HCT116 (cell line): Measurements from ENCODE around the gene DAO. TPM values are rescaled to one million over a fixed set of nuclear protein-coding genes. Genes with fewer than 3 reads are reported as not detected.

ENCODE experiments used
- ATAC-seq: fragments of 200-7000 bp; cut with Tn5 transposase; 2 replicates; pipeline ENCODE4 v1.9.1; 2020; ENCODE audit warnings: mild to moderate bottlenecking, moderate library complexity
- BruUV-seq: library from RNA; stranded (reverse); fragments of 400-500 nt; replicated peaks from 2 replicates; lab custom pipeline; 2021; lab: Mats Ljungman, UMichigan
- CTCF ChIA-PET: fragments of 300-600 bp; sonication (Branson Sonifier 250); formaldehyde crosslinking; loops from one replicate; lab custom pipeline; 2021; ENCODE audit warnings: antibody characterized with exemption; lab: Charles Lee
- POLR2A ChIA-PET: fragments of 300-600, 350-600 bp; sonication (Branson Sonifier 250); formaldehyde crosslinking; loops from one replicate; lab custom pipeline; 2021; ENCODE audit warnings: antibody characterized with exemption; lab: Charles Lee
- RAD21 ChIA-PET, 2 experiments: fragments of 300-600 bp; sonication (Branson Sonifier 250); formaldehyde crosslinking; loops; one replicate each; lab custom pipeline; 2023; ENCODE audit warnings: low total read pairs in 2 of 2; ENCODE audit not compliant: uncharacterized antibody in 2 of 2, unreplicated experiment in 2 of 2, low non-redundant PET in 1 of 2; lab: Charles Lee
- DNase-seq: peaks from one replicate; pipeline ENCODE4 v3.0.0-alpha.2; 2010; ENCODE audit warnings: low read depth, low spot score
- H2AFZ ChIP-seq: fragments of 200-600 bp; shearing (Covaris generic), sonication (generic); 2 replicates; pipeline ENCODE4 v1.6.1; 2017; ENCODE audit warnings: low read depth, mixed run types, mixed read lengths, antibody characterized with exemption, low read length; ENCODE audit not compliant: poor library complexity, severe bottlenecking
- H3K27ac ChIP-seq: 2 replicates; pipeline ENCODE4 v1.5.1; 2012; ENCODE audit warnings: low read depth, low read length
- H3K27me3 ChIP-seq: fragments of 200-600 bp; sonication (generic); 2 replicates; pipeline ENCODE4 v1.6.1; 2016; ENCODE audit warnings: mixed run types, low read length, mixed read lengths; ENCODE audit not compliant: insufficient read depth
- H3K36me3 ChIP-seq, 2 experiments: fragments of 200-500 bp in 1 of 2; fragments of 200-600 bp in 1 of 2; sonication (Bioruptor generic) in 1 of 2; sonication (generic) in 1 of 2; 2 replicates each; pipeline versions ENCODE4 v1.5.1 to v1.6.1; 2014 to 2016; ENCODE audit warnings: low read length in 2 of 2, inconsistent platforms in 1 of 2, mixed read lengths in 1 of 2, mixed run types in 1 of 2; ENCODE audit not compliant: insufficient read depth in 2 of 2, control insufficient read depth in 1 of 2
- H3K4me1 ChIP-seq, 2 experiments: fragments of 200-600 bp in 1 of 2; sonication (generic) in 1 of 2; 2 replicates each; pipeline versions ENCODE4 v1.5.1 to v1.6.1; 2012 to 2017; ENCODE audit warnings: low read length in 2 of 2, inconsistent platforms in 1 of 2, mild to moderate bottlenecking in 1 of 2, mixed read lengths in 1 of 2, mixed run types in 1 of 2, moderate library complexity in 1 of 2; ENCODE audit not compliant: insufficient read depth in 2 of 2, control insufficient read depth in 1 of 2
- H3K4me2 ChIP-seq: fragments of 200-600 bp; sonication (generic); 2 replicates; pipeline ENCODE4 v1.6.1; 2017; ENCODE audit warnings: mixed run types, low read length, mixed read lengths
- H3K4me3 ChIP-seq, 2 experiments: fragments of 200-600 bp in 1 of 2; sonication (generic) in 1 of 2; replicated peaks in 1 of 2; 2 replicates each; pipeline ENCODE4 v1.5.1; 2011 to 2016; ENCODE audit warnings: low read length in 2 of 2, control low read depth in 1 of 2, low read depth in 1 of 2, mild to moderate bottlenecking in 1 of 2, mixed read lengths in 1 of 2, mixed run types in 1 of 2
- H3K79me2 ChIP-seq: fragments of 200-600 bp; sonication (generic); 2 replicates; pipeline ENCODE4 v1.6.1; 2017; ENCODE audit warnings: mild to moderate bottlenecking, mixed run types, low read length, moderate library complexity, mixed read lengths; ENCODE audit not compliant: insufficient read depth
- H3K9ac ChIP-seq: fragments of 200-600 bp; sonication (generic); 2 replicates; pipeline ENCODE4 v1.6.1; 2016; ENCODE audit warnings: low read length, mixed read lengths
- H3K9me2 ChIP-seq: fragments of 200-600 bp; sonication (generic), shearing (Covaris generic); 2 replicates; pipeline ENCODE4 v1.6.1; 2017; ENCODE audit warnings: mixed run types, mild to moderate bottlenecking, moderate library complexity; ENCODE audit not compliant: insufficient read depth
- H3K9me3 ChIP-seq, 2 experiments: fragments of 200-500 bp in 1 of 2; fragments of 200-600 bp in 1 of 2; sonication (Bioruptor generic) in 1 of 2; sonication (generic) in 1 of 2; 2 replicates each; pipeline ENCODE4 v1.6.1; 2014 to 2017; ENCODE audit warnings: low read length in 2 of 2, mixed read lengths in 2 of 2, inconsistent platforms in 1 of 2, low read depth in 1 of 2, mild to moderate bottlenecking in 1 of 2, mixed run types in 1 of 2, moderate library complexity in 1 of 2; ENCODE audit not compliant: control insufficient read depth in 1 of 2, insufficient read depth in 1 of 2
- H4K20me1 ChIP-seq: fragments of 200-600 bp; sonication (generic), shearing (Covaris generic); 2 replicates; pipeline ENCODE4 v1.6.1; 2017; ENCODE audit warnings: mixed run types, mild to moderate bottlenecking, moderate library complexity; ENCODE audit not compliant: insufficient read depth
- CBX3 ChIP-seq: IDR thresholded peaks from 2 replicates; pipeline ENCODE4 v1.6.1; 2012; ENCODE audit warnings: low read depth
- CEBPB ChIP-seq: IDR thresholded peaks from 2 replicates; pipeline ENCODE4 v1.6.1; 2012; ENCODE audit warnings: low read depth
- EGR1 ChIP-seq: IDR thresholded peaks from 2 replicates; pipeline ENCODE4 v1.6.1; 2012; ENCODE audit warnings: low read depth
- ELF1 ChIP-seq: IDR thresholded peaks from 2 replicates; pipeline ENCODE4 v1.6.1; 2012; ENCODE audit warnings: low read depth, borderline replicate concordance
- EZH2 ChIP-seq: fragments of 200-600 bp; sonication (generic); IDR thresholded peaks from 2 replicates; pipeline ENCODE4 v1.6.1; 2017; ENCODE audit warnings: antibody characterized with exemption, mixed run types
- EZH2phosphoT487 ChIP-seq: fragments of 200-600 bp; IDR thresholded peaks from 2 replicates; pipeline ENCODE4 v1.6.1; 2018; ENCODE audit warnings: antibody characterized with exemption, borderline replicate concordance
- FOSL1 ChIP-seq: IDR thresholded peaks from 2 replicates; pipeline ENCODE4 v1.6.1; 2012; ENCODE audit warnings: low read depth
- JUND ChIP-seq: IDR thresholded peaks from 2 replicates; pipeline ENCODE4 v1.6.1; 2012
- POLR2A ChIP-seq: IDR thresholded peaks from 2 replicates; pipeline ENCODE4 v1.7.0; 2011; ENCODE audit warnings: borderline replicate concordance; ENCODE audit not compliant: insufficient read depth, insufficient read length; ENCODE audit errors: extremely low read depth
- POLR2AphosphoS5 ChIP-seq: IDR thresholded peaks from 2 replicates; pipeline ENCODE4 v1.6.1; 2011; ENCODE audit warnings: mild to moderate bottlenecking, low read depth, low read length, moderate library complexity
- SP1 ChIP-seq: IDR thresholded peaks from 2 replicates; pipeline ENCODE4 v1.6.1; 2012; ENCODE audit warnings: low read depth
- SRF ChIP-seq: IDR thresholded peaks from 2 replicates; pipeline ENCODE4 v1.6.1; 2012; ENCODE audit warnings: low read depth
- TCF7L2 ChIP-seq: IDR thresholded peaks from 2 replicates; pipeline ENCODE4 v1.7.0; 2011; ENCODE audit warnings: borderline replicate concordance, inconsistent platforms; ENCODE audit not compliant: insufficient read depth, insufficient read length; ENCODE audit errors: extremely low read depth
- YY1 ChIP-seq: IDR thresholded peaks from 2 replicates; pipeline ENCODE4 v1.6.1; 2011; ENCODE audit warnings: low read length, low read depth, moderate library complexity, mild to moderate bottlenecking; ENCODE audit not compliant: insufficient replicate concordance; ENCODE audit errors: extremely low read depth
- ZFX ChIP-seq: fragments of 450-650 bp; IDR thresholded peaks from 2 replicates; pipeline ENCODE4 v1.6.1; 2017
- ZNF274 ChIP-seq: fragments of 200-500 bp; sonication (Bioruptor generic); IDR thresholded peaks from 2 replicates; pipeline ENCODE4 v1.6.1; 2014; ENCODE audit warnings: mild to moderate bottlenecking, low read depth, low read length, inconsistent platforms
- intact Hi-C: fragments of 100-400 bp; cut with micrococcal nuclease; formaldehyde crosslinking; loops from 2 replicates; pipeline ENCODE4 v1.10.0; 2022
- total RNA-seq: library from RNA; stranded (reverse); gene quantifications from one replicate; pipeline ENCODE4 v1.2.1, GENCODE V29; 2021; ENCODE audit not compliant: unreplicated experiment
- TF ChIP-seq, protein P1 (sequence below): IDR thresholded peaks from 2 replicates; pipeline ENCODE4 v1.6.1; 2011; ENCODE audit warnings: mild to moderate bottlenecking, low read length, moderate library complexity; ENCODE audit not compliant: insufficient replicate concordance; ENCODE audit errors: extremely low read depth
- TF ChIP-seq, protein P2 (sequence below): IDR thresholded peaks from 2 replicates; pipeline ENCODE4 v1.6.1; 2012; ENCODE audit warnings: low read depth
- TF ChIP-seq, protein P3 (sequence below): IDR thresholded peaks from 2 replicates; pipeline ENCODE4 v1.6.1; 2012
- TF ChIP-seq, protein P4 (sequence below): IDR thresholded peaks from 2 replicates; pipeline ENCODE4 v1.6.1; 2012

DAO gene
- total RNA-seq, 1 experiment from 2014 or later: not detected

DNA sequence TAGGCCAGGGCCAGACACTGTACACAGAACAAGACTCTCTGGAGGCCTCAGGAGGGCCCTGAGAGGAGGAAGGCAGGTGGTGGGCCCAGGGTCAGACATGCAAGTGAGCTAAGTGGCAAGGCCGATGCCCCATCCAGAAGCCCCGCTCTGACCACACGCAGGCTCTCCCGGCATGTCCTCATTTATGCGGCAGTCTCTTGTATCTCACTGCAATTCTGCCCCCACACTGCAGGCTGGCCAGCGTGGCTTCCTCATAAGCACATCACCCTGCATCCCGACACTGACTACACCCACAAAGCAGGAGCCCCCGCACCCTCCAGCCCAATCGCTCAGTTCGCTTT is 40.0 kb upstream of the DAO start (continued):
- no peak for TF ChIP-seq YY1

DNA sequence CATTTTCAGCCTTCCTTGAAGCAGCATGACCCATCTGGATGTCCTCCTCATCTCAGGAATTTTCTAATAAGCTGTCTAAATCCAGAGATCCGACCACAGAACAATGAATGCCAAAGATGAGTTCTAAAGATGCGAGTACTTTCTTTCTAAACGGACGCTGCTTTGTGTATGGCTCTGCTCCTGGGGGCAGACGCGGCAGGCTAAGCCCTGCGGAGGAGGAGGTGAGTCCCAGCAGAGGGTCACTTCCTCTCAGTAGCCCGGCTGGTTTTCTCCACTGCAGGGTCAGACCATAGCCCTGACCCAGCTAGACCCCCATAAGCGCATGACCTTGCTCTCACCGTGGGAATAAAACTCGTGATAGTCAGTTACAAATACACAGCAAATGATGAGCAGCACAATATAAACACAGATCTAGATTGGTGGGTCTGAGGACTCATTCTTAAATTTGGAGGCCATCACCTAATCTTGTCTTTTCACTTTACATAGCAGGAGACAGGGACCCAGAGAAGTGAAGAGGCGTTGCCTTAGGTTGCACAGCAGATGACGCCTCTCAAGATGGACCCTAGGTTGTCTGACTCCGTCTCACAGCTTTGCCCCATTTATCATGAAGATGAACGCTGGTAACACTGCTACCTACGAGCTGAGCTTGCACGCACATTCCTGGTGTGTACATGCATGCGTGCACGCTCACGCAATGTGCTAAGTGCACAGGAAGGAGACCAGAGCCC is 39.1 kb upstream of the DAO start:
- ChIA-PET CTCF (no interaction called here), RAD21 (no interaction called here), POLR2A (no interaction called here)
- peaks cover 86% of the 10 kb centered on the region for H3K79me2 ChIP-seq
- no peaks in the 10 kb centered on the region for H3K27me3 ChIP-seq
- H3K9me2 ChIP-seq: no peaks in the 10 kb centered on the region
- peak overlapping the region; percentile 42 for H3K9ac ChIP-seq
- H3K4me1 ChIP-seq: peaks cover 56 to 85% of the 10 kb centered on the region in 2 experiments
- no peak for DNase-seq
- peak overlapping the region; percentile 82; the same call in 1 of the 2 replicates for H3K4me2 ChIP-seq
- BruUV-seq: no TSS peak
- no peak overlapping the region for H2AFZ ChIP-seq
- H3K9me3 ChIP-seq: no peaks in the 10 kb centered on the region
- H3K27ac ChIP-seq: peak overlapping the region; percentile 99
- no peaks in the 10 kb centered on the region for H4K20me1 ChIP-seq
- peaks cover 0 to 51% of the 10 kb centered on the region in 2 experiments; a peak in 2 of 4 replicates for H3K36me3 ChIP-seq
- H3K4me3 ChIP-seq: no peak overlapping the region
- TF ChIP-seq, protein P1, sequence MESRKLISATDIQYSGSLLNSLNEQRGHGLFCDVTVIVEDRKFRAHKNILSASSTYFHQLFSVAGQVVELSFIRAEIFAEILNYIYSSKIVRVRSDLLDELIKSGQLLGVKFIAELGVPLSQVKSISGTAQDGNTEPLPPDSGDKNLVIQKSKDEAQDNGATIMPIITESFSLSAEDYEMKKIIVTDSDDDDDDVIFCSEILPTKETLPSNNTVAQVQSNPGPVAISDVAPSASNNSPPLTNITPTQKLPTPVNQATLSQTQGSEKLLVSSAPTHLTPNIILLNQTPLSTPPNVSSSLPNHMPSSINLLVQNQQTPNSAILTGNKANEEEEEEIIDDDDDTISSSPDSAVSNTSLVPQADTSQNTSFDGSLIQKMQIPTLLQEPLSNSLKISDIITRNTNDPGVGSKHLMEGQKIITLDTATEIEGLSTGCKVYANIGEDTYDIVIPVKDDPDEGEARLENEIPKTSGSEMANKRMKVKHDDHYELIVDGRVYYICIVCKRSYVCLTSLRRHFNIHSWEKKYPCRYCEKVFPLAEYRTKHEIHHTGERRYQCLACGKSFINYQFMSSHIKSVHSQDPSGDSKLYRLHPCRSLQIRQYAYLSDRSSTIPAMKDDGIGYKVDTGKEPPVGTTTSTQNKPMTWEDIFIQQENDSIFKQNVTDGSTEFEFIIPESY: no peak
- no peak for TF ChIP-seq POLR2A
- no peak for TF ChIP-seq JUND
- TF ChIP-seq ZFX: no peak
- TF ChIP-seq EZH2: no peak
- TF ChIP-seq ZNF274: no peak
- TF ChIP-seq SRF: no peak
- no peak for TF ChIP-seq CBX3
- TF ChIP-seq TCF7L2: no peak
- TF ChIP-seq POLR2AphosphoS5: no peak
- TF ChIP-seq, protein P2, sequence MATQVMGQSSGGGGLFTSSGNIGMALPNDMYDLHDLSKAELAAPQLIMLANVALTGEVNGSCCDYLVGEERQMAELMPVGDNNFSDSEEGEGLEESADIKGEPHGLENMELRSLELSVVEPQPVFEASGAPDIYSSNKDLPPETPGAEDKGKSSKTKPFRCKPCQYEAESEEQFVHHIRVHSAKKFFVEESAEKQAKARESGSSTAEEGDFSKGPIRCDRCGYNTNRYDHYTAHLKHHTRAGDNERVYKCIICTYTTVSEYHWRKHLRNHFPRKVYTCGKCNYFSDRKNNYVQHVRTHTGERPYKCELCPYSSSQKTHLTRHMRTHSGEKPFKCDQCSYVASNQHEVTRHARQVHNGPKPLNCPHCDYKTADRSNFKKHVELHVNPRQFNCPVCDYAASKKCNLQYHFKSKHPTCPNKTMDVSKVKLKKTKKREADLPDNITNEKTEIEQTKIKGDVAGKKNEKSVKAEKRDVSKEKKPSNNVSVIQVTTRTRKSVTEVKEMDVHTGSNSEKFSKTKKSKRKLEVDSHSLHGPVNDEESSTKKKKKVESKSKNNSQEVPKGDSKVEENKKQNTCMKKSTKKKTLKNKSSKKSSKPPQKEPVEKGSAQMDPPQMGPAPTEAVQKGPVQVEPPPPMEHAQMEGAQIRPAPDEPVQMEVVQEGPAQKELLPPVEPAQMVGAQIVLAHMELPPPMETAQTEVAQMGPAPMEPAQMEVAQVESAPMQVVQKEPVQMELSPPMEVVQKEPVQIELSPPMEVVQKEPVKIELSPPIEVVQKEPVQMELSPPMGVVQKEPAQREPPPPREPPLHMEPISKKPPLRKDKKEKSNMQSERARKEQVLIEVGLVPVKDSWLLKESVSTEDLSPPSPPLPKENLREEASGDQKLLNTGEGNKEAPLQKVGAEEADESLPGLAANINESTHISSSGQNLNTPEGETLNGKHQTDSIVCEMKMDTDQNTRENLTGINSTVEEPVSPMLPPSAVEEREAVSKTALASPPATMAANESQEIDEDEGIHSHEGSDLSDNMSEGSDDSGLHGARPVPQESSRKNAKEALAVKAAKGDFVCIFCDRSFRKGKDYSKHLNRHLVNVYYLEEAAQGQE: no peak
- TF ChIP-seq CEBPB: no peak
- no peak for TF ChIP-seq EZH2phosphoT487
- no peak for TF ChIP-seq FOSL1
- TF ChIP-seq SP1: no peak
- TF ChIP-seq EGR1: no peak
- no peak for TF ChIP-seq ELF1
- no peak for TF ChIP-seq YY1
- TF ChIP-seq, protein P3, sequence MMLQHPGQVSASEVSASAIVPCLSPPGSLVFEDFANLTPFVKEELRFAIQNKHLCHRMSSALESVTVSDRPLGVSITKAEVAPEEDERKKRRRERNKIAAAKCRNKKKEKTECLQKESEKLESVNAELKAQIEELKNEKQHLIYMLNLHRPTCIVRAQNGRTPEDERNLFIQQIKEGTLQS: no peak
- TF ChIP-seq, protein P4, sequence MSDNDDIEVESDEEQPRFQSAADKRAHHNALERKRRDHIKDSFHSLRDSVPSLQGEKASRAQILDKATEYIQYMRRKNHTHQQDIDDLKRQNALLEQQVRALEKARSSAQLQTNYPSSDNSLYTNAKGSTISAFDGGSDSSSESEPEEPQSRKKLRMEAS: no peak
- TF ChIP-seq, all 23 proteins: peak for 0
- no peak for ATAC-seq
- intact Hi-C loops: no loop called here
